ENCODE results near the gene ROBO4.

The ROBO4 gene

GRCh38 chr11:124873951-124874350 lies 23.7 kb downstream of the ROBO4 start:
- FAIRE-seq (no peak), DNase-seq (ENCODE audit: insufficient read length, low spot score) (no peak)
- TF ChIP-seq CTCF (IDR thresholded peaks at IDR 0.05; ENCODE audit: insufficient read depth, missing control alignments), result no peak

GRCh38 chr11:124872741-124873140 lies 24.9 kb downstream of the ROBO4 start:
- no peak for FAIRE-seq

GRCh38 chr11:124872280-124872679 lies 25.4 kb downstream of the ROBO4 start:
- no peak for DNase-seq (ENCODE audit: insufficient read length, low spot score)
- no peak for FAIRE-seq
- no peak for TF ChIP-seq CTCF (IDR thresholded peaks at IDR 0.05; ENCODE audit: insufficient read depth, missing control alignments)

More at GRCh38 chr11:124872741-124873140, 24.9 kb downstream of the ROBO4 start:
- no peak for DNase-seq (ENCODE audit: insufficient read length, low spot score)
- TF ChIP-seq CTCF (IDR thresholded peaks at IDR 0.05; ENCODE audit: insufficient read depth, missing control alignments), result no peak

- FAIRE-seq (no peak), DNase-seq (ENCODE audit: insufficient read length, low spot score) (no peak)
Measured at GRCh38 chr11:124870430-124870829, 27.2 kb downstream of the ROBO4 start.

GRCh38 chr11:124869856-124870387 lies 27.7 kb downstream of the ROBO4 start:
- FAIRE-seq, result no peak
- no peak for TF ChIP-seq CTCF (IDR thresholded peaks at IDR 0.05; ENCODE audit: insufficient read depth, missing control alignments)
- no peak for DNase-seq (ENCODE audit: insufficient read length, low spot score)

More at GRCh38 chr11:124870430-124870829, 27.2 kb downstream of the ROBO4 start:
- no peak for TF ChIP-seq CTCF (IDR thresholded peaks at IDR 0.05; ENCODE audit: insufficient read depth, missing control alignments)

GRCh38 chr11:124869331-124869730 lies 28.3 kb downstream of the ROBO4 start:
- TF ChIP-seq CTCF (IDR thresholded peaks at IDR 0.05; ENCODE audit: insufficient read depth, missing control alignments), result no peak
- FAIRE-seq, result no peak

GRCh38 chr11:124868331-124869274 lies 29.1 kb downstream of the ROBO4 start:
- TF ChIP-seq CTCF (IDR thresholded peaks at IDR 0.05; ENCODE audit: insufficient read depth, missing control alignments), result no peak
- DNase-seq (ENCODE audit: insufficient read length, low spot score) (no peak), FAIRE-seq (no peak)

More at GRCh38 chr11:124869331-124869730, 28.3 kb downstream of the ROBO4 start:
- DNase-seq (ENCODE audit: insufficient read length, low spot score), result no peak

Measured in D721Med (cell line).